Measurements from ENCODE around the gene ZNF451.
"Not testable (repeated sequence)": the region's sequence is repeated elsewhere in the genome, so short reads cannot be mapped to it uniquely, and the experiment has no call there.

DNA sequence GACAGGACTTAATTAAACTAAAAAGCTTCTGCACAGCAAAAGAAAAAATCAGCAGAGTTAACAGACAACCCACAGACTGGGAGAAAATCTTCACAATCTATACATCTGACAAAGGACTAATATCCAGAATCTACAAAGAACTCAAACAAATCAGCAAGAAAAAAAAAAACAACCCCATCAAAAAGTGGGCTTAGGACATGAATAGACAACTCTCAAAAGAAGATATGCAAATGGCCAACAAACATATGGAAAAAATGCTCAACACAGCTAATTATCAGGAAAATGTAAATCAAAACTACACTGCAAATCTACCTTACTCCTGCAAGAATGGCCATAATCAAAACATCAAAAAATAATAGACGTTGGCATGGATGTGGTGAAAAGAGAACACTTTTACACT is 45.9 kb upstream of the ZNF451 start:
- TF ChIP-seq, protein P1, sequence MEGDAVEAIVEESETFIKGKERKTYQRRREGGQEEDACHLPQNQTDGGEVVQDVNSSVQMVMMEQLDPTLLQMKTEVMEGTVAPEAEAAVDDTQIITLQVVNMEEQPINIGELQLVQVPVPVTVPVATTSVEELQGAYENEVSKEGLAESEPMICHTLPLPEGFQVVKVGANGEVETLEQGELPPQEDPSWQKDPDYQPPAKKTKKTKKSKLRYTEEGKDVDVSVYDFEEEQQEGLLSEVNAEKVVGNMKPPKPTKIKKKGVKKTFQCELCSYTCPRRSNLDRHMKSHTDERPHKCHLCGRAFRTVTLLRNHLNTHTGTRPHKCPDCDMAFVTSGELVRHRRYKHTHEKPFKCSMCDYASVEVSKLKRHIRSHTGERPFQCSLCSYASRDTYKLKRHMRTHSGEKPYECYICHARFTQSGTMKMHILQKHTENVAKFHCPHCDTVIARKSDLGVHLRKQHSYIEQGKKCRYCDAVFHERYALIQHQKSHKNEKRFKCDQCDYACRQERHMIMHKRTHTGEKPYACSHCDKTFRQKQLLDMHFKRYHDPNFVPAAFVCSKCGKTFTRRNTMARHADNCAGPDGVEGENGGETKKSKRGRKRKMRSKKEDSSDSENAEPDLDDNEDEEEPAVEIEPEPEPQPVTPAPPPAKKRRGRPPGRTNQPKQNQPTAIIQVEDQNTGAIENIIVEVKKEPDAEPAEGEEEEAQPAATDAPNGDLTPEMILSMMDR (conservative IDR thresholded peaks at IDR 0.05; ENCODE audit: low read depth, low read length), result not testable (repeated sequence)
- not testable (repeated sequence) for TF ChIP-seq EZH2 (IDR thresholded peaks at IDR 0.05; ENCODE audit: borderline replicate concordance, low read depth, low read length, poor library complexity, severe bottlenecking)

Data from A673 (cell line).